NAMALWA (cell line): ENCODE data around the gene FUBP1.
A peak's percentile ranks its signal among the peaks of the same experiment; 100 is the strongest.
"Not testable (repeated sequence)": the region's sequence is repeated elsewhere in the genome, so short reads cannot be mapped to it uniquely, and the experiment has no call there.

Experiments used
- DNase-seq: peaks from one replicate; pipeline ENCODE4 v3.0.0-alpha.2; 2015; ENCODE audit warnings: low spot score

The FUBP1 gene, protein sequence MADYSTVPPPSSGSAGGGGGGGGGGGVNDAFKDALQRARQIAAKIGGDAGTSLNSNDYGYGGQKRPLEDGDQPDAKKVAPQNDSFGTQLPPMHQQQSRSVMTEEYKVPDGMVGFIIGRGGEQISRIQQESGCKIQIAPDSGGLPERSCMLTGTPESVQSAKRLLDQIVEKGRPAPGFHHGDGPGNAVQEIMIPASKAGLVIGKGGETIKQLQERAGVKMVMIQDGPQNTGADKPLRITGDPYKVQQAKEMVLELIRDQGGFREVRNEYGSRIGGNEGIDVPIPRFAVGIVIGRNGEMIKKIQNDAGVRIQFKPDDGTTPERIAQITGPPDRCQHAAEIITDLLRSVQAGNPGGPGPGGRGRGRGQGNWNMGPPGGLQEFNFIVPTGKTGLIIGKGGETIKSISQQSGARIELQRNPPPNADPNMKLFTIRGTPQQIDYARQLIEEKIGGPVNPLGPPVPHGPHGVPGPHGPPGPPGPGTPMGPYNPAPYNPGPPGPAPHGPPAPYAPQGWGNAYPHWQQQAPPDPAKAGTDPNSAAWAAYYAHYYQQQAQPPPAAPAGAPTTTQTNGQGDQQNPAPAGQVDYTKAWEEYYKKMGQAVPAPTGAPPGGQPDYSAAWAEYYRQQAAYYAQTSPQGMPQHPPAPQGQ

DNA sequence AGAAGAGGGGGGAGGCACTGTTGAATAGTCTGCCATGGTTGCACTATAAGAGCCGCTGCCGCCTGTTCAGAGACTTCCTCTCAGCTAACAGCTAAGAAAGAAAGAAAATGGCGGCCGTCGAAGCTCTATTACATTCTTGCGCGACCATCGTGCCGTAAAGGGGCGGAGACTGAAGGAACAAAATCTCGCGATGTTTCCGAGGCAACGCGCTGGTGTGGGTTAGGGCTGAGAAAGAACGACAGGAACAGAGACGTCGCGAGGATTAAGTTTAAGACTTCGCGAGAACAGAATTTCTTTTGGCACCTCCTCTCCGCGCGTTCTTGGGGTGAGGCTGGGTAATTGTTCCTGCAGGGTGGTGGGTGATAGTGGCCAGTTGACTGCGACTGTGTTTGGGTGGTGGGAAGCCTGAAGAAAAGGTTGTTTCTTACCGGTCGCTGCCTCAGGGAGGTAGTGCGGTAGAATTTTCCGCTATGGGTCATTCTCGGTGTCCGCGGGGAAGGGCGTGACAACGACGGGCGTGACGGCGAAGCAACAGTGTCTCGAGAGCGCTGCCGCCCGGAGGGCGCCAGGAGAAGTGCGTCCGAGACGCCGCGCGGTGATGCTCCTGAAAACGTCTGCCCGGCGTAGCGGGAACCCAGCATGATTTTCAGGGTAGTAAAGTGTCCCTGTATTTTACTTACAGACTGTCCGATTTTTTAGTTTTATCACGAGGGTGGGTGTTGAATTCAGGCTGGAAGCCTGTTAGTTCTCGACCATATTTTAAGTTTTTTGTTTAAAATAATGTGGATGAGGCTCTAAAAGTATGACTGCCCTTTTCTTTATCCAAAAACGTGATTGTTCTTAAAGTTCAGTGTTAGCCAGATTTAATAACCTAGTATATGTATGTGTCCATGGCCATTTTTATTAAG is at the start of gene FUBP1:
Gene FUBP1 (minus strand): TSS at position 104 of the 908 bp plus-strand sequence. CDS start 68 bp downstream, at position 36.
- DNase-seq, result peak; percentile 99

DNA sequence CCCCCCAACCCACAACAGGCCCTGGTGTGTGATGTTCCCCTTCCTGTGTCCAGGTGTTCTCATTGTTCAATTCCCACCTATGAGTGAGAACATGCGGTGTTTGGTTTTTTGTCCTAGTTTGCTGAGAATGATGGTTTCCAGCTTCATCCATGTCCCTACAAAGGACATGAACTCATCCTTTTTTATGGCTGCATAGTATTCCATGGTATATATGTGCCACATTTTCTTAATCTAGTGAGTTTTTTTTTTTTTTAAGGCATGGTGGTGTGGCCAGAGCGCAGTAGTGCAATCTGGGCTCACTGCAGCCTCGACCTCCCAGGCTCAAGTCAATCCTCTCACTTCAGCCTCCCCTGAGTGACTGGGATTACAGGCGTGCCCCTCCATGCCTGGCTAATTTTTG is 42.3 kb upstream of the FUBP1 start:
- DNase-seq, result not testable (repeated sequence)

DNA sequence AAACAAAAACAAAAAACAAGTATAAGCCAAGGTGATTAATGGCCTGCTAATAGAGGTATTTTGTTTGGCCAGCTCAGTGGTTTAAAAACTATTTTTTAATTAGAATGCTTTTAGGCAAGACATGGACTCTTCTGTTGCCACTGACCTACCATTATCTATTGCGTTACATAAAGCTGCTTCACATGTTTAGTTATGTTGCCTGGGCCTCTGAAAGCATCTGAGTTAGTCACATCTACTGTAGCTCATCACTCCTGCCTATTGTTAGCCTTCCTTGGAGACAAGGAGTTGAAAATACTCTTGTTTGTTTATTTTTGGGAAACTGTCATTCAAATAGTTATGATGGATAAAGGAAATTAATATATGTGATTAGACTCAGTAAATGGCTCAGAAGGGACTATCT is 40.2 kb upstream of the FUBP1 start:
- DNase-seq, result no peak

DNA sequence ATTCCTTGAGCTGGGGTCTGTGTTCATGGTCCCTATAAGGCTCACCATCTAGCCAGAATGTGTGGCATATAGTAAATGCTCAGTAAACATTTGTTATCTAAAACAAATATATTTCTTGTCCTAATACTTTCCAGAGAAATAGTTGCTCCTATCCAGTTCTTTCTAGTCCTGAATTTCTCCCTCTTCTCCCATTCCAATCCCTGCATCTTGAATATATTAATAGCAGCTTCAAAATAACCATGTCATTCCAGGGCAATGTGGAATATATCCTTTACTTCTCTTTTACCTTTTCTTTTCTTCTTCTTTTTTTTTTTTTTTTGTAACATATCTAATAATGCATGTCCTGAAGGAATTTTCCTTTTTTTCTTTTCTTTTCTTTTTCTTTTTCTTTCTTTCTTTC is 36.3 kb upstream of the FUBP1 start:
- no peak for DNase-seq

DNA sequence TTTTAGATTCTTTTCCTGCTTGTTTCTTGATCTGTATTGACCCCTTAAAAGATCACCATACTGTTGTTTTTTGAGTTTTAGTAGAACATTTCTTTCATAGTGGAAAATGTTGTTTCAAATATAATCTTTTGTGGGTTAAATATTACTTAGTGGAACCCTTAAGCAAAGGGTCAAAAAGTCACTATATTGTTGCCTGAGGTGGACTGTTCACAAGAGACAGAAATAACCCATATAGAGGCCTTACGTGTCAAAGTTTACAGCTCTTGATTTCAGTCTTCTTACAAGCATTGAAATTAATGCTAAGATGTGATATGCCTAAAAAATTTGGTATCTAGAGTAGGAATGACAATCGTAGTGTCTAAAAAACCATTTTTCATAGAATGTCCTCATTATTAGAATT is 32.2 kb upstream of the FUBP1 start:
- DNase-seq, result no peak

DNA sequence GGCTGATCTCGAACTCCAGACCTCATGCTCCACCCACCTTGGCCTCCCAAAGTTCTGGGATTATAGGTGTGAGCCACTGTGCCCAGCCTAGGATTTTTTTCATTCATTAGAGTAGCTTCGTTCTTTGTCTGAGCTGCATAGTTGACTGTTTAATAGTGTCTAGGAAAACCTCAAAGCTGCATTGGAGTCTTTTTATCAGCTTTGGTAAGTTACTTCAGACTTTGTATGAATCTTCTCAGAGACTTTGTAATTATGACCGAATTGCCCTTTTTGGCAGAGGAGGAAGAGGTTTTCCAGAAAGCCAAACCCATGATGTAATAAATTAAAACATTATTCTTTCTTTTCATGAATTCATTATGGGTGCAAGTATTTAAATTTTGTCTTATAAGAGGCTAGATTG is 31.0 kb upstream of the FUBP1 start:
- no peak for DNase-seq

DNA sequence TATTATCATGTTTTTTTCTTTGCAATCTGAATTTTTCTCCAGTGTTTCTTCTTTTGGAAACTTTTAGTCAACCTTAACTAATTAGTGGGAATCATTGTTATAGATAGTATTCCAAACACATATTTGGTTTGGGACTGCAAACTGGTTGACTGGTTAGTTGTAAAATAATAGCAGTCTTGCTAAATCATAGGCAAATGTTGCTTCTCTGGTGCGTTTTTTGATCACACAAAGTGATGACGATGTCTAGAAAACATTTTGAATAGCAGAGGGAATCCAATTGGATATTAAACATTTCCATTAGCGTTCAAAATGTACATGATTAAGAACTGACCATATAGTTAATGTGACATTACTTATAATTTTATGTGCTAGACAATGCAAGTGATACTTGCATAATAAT is 30.4 kb upstream of the FUBP1 start:
- DNase-seq, result no peak

DNA sequence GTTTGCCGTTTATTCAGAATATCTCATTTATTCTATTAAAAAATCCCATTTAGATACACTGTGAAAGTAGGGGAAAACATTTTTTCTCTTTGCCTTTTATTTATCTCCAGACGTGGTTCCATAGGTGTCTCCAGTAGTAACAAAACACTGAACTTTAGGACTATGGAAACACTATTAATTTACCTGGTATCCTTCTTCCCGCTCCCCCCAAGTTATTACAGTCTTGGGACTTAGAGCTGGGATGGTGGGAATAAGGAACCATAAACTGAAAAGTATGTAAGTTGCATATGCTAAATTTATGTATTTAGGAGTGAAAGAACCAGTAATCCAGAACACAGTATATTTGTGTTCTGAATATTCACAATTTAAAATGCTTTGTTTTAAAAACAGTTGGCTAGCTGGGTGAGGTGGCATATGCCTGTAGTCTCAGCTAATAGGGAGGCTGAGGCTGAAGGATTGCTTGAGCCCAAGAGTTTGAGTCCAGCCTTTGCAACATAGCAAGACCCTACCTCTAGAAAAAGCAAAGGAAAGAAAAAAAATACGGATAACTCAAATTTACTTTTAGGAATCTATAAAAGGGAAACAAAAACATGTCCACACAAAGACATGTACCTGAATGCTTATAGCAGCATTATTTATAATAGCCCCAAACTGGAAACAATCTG is 28.9 kb upstream of the FUBP1 start:
- no peak for DNase-seq

DNA sequence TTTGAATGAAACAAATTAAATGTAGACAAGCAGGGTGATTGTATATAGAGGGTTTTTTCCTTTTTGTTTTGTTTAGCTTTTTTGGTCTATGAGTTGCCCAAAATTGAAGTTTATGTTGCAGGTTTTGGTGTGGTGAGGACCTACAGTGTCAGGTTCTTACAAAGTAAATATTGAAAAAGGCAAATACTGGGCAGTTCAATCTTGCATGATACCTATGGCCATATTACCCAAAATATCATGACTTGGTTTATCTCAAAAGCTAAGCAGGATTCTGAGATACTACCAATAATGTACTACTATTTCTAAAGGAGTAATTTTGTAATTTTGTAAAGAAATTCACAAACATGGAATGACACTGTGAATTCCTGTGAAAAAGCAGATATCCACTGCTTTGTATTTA is 27.6 kb upstream of the FUBP1 start:
- DNase-seq, result peak; percentile 22

DNA sequence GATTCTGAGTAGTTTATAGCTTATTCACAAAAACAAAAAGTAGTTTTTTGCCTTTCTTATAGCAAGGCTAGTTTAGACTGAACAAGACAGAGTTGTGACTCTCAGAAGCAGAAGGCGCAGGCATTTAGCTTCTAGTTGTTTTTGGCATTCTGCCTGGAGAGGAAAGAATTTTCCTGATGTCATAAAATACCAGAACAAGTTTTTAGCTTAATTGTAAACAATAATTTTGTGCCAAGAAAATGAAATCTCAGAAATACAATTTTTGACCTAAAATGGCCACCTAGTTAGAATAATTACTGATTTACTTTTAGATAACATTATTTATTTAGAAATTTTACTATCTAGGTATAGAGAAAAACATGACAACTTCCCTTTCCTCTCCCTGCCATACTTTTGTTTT is 26.9 kb upstream of the FUBP1 start:
- DNase-seq, result peak; percentile 50

DNA sequence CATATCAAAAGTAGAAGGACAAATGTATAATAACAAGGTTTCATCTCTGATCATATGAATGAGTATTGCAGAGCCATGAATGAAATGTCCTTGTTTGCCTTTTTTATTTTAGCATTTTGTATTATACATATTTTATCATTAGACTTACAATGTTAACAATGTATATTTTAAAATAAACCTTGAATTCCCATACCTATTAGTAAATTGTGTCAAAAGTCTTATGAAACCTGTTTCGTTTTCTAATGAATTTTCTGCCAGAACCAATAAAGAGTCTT is 26.5 kb upstream of the FUBP1 start:
- no peak for DNase-seq

DNA sequence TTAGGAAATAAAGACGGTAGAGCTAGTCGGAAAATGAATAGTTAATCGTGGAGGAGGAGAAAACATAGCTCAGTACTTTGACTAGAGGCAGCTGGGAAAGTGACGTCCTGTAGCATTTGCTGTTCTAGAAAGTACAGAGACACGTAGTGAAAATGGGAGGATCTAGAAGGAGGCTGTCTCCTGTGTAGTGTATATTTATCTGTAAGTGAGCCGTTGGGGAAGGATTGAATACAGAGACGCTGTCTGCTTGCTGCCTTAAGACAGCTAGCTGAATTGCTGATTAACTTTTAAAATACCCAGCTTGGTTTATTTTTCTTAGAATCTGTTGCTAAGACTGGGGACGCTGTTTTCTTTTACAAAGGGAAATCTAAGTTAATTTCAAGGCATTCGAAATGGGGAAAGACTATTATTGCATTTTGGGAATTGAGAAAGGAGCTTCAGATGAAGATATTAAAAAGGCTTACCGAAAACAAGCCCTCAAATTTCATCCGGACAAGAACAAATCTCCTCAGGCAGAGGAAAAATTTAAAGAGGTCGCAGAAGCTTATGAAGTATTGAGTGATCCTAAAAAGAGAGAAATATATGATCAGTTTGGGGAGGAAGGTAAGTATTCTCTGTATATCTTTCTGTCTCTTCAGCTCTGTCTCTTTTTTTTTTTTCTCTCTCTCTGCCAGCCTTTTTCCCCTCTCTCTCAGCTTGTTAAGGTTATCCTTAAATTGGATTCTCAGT is 26.0 kb upstream of the FUBP1 start, which contains the start of gene DNAJB4:
Gene DNAJB4 (plus strand): TSS at position 221 of the 729 bp plus-strand sequence. CDS start 172 bp downstream, at position 393.
- DNase-seq, result peak; percentile 98

DNA sequence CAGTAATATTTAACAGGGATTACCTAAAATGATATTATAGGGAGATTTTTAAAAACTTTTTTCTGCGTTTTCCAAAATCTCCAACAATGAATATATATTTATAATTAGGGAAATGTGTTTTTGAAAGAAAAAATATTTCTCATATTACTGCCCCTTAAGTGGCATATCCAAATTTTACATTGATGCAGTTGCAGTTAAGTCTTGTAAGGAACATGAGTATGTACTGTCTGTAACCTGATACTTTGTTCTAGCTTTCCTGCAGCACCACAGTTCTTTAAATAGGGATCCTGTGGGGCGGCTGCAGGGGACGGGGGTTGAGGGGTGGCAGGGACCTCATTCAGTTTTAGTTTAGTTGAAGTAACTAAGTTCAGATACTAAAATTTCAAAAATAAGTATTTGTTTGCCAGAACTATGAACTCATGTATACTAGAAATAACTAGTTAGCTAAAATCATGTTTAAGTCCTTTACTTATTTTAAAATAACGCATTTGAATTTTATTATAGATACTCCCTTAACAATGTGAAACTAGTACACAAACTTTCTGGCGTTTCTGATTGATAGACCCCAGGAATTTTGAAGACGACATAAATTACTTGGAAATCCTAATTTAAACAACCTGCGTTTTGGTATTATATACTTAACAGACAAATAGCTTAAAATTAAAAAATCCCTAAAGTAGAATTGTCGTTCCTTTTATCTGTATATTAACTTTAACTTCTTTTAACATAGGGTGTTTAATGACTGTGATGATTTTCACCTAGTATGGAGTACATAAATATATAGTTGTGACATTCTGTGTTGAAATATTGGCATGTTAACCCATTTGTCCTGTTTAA is 25.2 kb upstream of the FUBP1 start:
- peak; percentile 93 for DNase-seq

DNA sequence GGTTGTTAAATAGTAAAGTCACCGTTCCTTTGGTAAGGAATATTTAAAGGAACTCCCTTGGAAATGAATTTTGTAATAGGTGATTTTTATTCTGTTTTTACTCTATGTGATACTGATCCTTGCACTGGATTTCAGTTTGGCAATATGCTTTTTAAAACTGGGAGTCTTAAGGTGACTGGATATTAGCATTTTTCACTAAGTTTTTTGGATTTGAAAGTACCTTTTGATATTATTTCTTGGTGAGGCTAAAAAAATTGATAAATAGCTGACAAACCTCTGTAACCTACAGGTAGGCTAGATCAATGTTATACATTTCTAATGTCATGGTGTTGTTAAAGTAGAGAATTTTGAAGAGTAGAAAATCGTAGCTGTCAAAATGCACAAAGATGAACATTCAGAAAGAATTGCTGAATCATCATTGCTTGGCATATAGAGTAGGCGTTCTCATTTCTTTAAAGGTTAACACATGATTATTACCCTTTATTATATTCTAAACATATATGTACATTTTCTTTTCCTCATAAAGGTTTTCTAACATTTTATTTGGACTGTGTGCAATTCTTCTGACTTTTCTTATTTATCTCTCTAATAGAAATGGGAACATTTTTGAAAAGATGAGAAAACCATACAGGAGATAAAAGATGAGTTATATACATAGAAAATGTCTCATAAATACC is 24.3 kb upstream of the FUBP1 start:
- DNase-seq, result peak; percentile 52

DNA sequence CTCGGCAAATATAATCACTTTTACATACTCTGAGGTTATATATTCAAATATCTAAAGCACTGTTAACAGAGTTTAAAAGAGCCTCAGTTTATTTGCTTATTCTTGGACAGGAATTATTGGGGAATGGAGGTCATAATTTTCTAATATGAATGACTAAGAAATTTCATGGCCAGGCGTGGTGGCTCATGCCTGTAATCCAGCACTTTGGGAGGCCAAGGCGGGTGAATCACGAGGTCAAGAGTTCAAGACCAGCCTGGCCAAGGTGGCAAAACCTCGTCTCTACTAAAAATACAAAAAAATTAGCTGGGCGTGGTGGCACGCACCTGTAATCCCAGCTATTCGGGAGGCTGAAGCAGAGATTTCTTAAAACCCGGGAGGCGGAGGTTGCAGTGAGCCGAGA is 21.7 kb upstream of the FUBP1 start:
- not testable (repeated sequence) for DNase-seq

DNA sequence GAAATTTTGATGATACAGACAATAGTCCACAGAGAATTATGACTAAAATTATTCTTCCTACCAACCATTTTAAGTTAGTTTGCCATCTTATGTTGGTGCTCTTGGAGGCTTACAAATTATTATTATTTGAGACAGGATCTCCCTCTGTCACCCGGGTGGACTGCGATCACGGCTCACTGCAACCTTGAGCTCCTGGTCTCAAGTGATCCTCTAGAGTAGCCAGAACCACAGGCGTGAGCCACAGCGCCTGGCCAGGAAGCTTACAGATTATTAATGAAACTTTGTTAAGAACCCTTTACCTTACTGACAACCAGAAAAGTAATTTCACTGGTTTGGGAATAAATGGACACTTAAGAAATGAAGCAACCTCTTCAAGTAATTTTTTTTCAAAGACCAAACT is 17.9 kb upstream of the FUBP1 start:
- no peak for DNase-seq

DNA sequence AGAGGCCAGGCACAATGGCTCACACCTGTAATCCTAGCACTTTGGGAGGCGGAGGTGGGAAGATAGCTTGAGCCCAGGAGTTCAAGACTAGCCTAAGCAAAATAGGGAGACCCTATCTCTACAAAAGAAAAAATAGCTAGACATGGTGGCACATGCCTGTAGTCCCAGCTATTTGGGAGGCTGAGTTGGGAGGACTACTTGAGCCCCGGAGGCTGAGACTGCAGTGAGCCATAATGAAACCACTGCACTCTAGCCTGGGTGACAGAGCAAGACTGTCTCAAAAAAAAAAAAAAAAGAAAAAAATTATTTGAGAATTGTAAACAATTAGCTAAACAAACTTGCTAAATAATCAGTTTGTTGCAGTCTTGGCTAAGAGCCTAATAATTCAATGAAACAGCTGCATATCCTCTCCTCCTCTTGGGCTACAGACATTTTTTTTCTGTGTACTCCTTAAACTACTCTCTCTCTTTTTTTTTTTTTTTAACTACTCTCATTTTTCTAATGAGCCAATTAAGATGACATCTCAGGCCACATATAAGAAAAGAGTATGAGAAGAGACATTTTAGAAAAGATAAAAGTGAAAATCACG is 15.3 kb upstream of the FUBP1 start:
- no peak for DNase-seq

DNA sequence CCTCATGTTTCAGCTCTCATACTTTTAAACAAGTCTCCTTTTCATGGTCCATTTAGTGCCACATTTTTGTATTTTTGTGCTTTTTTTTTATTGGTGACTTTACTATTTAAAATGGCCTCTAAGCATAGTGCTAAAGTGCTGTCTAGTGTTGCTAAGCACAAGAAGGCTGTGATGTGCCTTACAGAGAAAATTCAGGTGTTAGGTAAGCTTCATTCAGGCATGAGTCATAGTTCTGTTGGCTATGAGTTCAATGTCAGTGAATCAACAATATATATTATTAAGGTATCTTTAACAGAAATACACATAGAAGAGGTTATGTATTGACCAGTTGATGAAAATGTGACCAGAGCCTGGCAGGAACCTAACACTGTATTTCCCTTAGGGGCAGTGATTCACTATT is 12.8 kb upstream of the FUBP1 start:
- no peak for DNase-seq

DNA sequence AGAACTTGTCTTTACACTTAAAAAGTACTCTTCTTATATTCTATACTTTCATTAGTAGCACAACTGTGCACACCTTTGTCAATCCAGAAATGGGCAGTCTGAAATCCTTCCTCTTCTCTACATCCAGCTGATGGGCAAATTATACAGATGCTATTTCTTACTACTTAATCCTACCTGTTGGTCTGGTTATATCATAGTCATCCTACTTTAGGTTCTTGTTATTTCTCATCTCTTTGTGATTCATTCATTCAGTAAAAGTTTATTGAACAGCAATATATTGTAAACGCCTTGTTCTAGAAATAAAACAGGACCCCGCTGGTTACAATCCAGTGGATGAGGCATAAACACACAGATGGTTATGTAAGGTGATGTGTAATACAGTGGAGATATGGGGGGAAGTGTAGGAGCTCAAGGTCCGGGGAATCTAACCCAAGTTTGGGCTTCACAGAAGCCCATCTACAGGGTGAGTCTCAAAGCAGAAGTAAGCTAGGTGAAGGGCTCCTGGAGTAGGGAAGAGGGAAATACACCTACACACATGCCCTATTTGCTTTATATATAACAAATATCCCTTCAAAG is 11.8 kb upstream of the FUBP1 start:
- DNase-seq, result no peak
